ENCODE data around the gene FAM234A.

The FAM234A gene

GRCh38 chr16:189604-190186 lies 44.9 kb upstream of the FAM234A start:
- no peaks in the 10 kb centered on the region for H3K27me3 ChIP-seq (ENCODE audit: insufficient read depth, low read depth, severe bottlenecking)
- no peak for DNase-seq
- peaks cover 80% of the 10 kb centered on the region for H3K36me3 ChIP-seq
- TF ChIP-seq CTCF (IDR thresholded peaks at IDR 0.05; ENCODE audit: low read depth, low read length), result no peak
- no peak overlapping the region for H3K27ac ChIP-seq
- no peaks in the 10 kb centered on the region for H3K9me3 ChIP-seq (ENCODE audit: severe bottlenecking)
- no peak overlapping the region for H3K4me3 ChIP-seq (ENCODE audit: low read depth, low read length)

- Histone ChIP-seq H3K27ac (no peak overlapping the region), H3K36me3 (peaks cover 92% of the 10 kb centered on the region), H3K4me3 (ENCODE audit: low read depth, low read length) (no peak overlapping the region), H3K9me3 (ENCODE audit: severe bottlenecking) (no peaks in the 10 kb centered on the region), H3K27me3 (ENCODE audit: insufficient read depth, low read depth, severe bottlenecking) (no peaks in the 10 kb centered on the region)
- DNase-seq, result no peak
- no peak for TF ChIP-seq CTCF (IDR thresholded peaks at IDR 0.05; ENCODE audit: low read depth, low read length)
Measured at GRCh38 chr16:191831-192230, 42.8 kb upstream of the FAM234A start.

GRCh38 chr16:192686-193085 lies 41.9 kb upstream of the FAM234A start:
- no peaks in the 10 kb centered on the region for H3K9me3 ChIP-seq (ENCODE audit: severe bottlenecking)
- H3K27ac ChIP-seq, result no peak overlapping the region
- peaks cover 94% of the 10 kb centered on the region for H3K36me3 ChIP-seq
- no peaks in the 10 kb centered on the region for H3K27me3 ChIP-seq (ENCODE audit: insufficient read depth, low read depth, severe bottlenecking)
- H3K4me3 ChIP-seq (ENCODE audit: low read depth, low read length), result no peak overlapping the region
- DNase-seq, result no peak
- TF ChIP-seq CTCF (IDR thresholded peaks at IDR 0.05; ENCODE audit: low read depth, low read length), result no peak

- TF ChIP-seq CTCF (IDR thresholded peaks at IDR 0.05; ENCODE audit: low read depth, low read length), result no peak
- DNase-seq, result no peak
- H3K27me3 ChIP-seq (ENCODE audit: insufficient read depth, low read depth, severe bottlenecking), result no peaks in the 10 kb centered on the region
- H3K4me3 ChIP-seq (ENCODE audit: low read depth, low read length), result no peak overlapping the region
- peaks cover 95% of the 10 kb centered on the region for H3K36me3 ChIP-seq
- no peak overlapping the region for H3K27ac ChIP-seq
- H3K9me3 ChIP-seq (ENCODE audit: severe bottlenecking), result no peaks in the 10 kb centered on the region
Measured at GRCh38 chr16:193441-193840, 41.2 kb upstream of the FAM234A start.

- no peak overlapping the region for H3K27ac ChIP-seq
- no peaks in the 10 kb centered on the region for H3K27me3 ChIP-seq (ENCODE audit: insufficient read depth, low read depth, severe bottlenecking)
- no peak for TF ChIP-seq CTCF (IDR thresholded peaks at IDR 0.05; ENCODE audit: low read depth, low read length)
- no peak overlapping the region for H3K4me3 ChIP-seq (ENCODE audit: low read depth, low read length)
- peaks cover 94% of the 10 kb centered on the region for H3K36me3 ChIP-seq
- no peak for DNase-seq
- no peaks in the 10 kb centered on the region for H3K9me3 ChIP-seq (ENCODE audit: severe bottlenecking)
Measured at GRCh38 chr16:194516-194915, 40.1 kb upstream of the FAM234A start.

GRCh38 chr16:200388-200787 lies 34.2 kb upstream of the FAM234A start:
- no peak for TF ChIP-seq CTCF (IDR thresholded peaks at IDR 0.05; ENCODE audit: low read depth, low read length)
- no peaks in the 10 kb centered on the region for H3K27me3 ChIP-seq (ENCODE audit: insufficient read depth, low read depth, severe bottlenecking)
- no peak overlapping the region for H3K27ac ChIP-seq
- no peak overlapping the region for H3K4me3 ChIP-seq (ENCODE audit: low read depth, low read length)
- H3K9me3 ChIP-seq (ENCODE audit: severe bottlenecking), result no peaks in the 10 kb centered on the region
- no peak for DNase-seq
- H3K36me3 ChIP-seq, result peaks cover 81% of the 10 kb centered on the region

Measured in WERI-Rb-1 (cell line).